ENCODE results near the gene DUSP11. TPM values are rescaled to one million over a fixed set of nuclear protein-coding genes. Genes with fewer than 3 reads are reported as not detected.
A peak's percentile ranks its signal among the peaks of the same experiment; 100 is the strongest.
"Not testable (repeated sequence)": the region's sequence is repeated elsewhere in the genome, so short reads cannot be mapped to it uniquely, and the experiment has no call there.

The DUSP11 gene
- total and polyA plus RNA-seq, 4 donors = 6.7 to 10.7 (median 9.2) TPM

DNA sequence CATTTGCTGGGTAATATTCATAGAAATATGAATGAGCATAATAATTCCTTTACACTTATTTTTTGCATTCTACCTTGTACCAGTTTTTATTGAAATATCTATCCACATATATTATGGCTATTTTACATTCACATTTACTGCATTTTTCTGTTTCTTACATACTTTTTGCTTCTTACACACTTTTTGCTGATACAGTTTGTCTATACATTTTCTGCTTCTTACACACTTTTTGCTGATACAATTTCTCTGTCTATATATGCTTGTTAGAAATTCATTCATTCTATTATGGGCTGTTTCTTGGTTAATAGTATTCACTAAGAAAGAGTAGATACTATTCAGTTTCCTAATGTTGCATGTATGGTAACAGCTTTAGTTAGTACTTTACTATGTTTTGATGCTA lies 32.0 kb upstream of the DUSP11 start:
- Histone ChIP-seq H3K9me3 (ENCODE audit: control insufficient read depth in 4 of 4, low read length in 3 of 4) (no peaks in the 10 kb centered on the region), H3K9ac (ENCODE audit: low read depth in 1 of 2, low read length in 2 of 2) (no peak overlapping the region), H3K27ac (ENCODE audit: low read depth in 1 of 2, low read length in 2 of 2) (no peak overlapping the region), H3K36me3 (ENCODE audit: control insufficient read depth in 4 of 4, insufficient read depth in 3 of 4, low read depth in 1 of 4, low read length in 3 of 4) (no peaks in the 10 kb centered on the region), H3K27me3 (ENCODE audit: control insufficient read depth in 4 of 4, insufficient read depth in 4 of 4, low read length in 3 of 4) (no peaks in the 10 kb centered on the region), H3K4me3 (ENCODE audit: low read depth in 1 of 3, low read length in 3 of 3) (no peak overlapping the region), H3K4me1 (ENCODE audit: control insufficient read depth in 4 of 4, insufficient read depth in 4 of 4, low read length in 3 of 4) (peaks cover 0 to 10% (median 5%) of the 10 kb centered on the region in 4 donors)
- no peak for DNase-seq (ENCODE audit: low spot score)
- TF ChIP-seq HNF4G (IDR thresholded peaks at IDR 0.05) (no peak), JUND (IDR thresholded peaks at IDR 0.05) (no peak), FOXA2 (IDR thresholded peaks at IDR 0.05) (no peak), ATF3 (IDR thresholded peaks at IDR 0.05) (no peak), REST (IDR thresholded peaks at IDR 0.05) (no peak), YY1 (IDR thresholded peaks at IDR 0.05) (no peak), SP1 (IDR thresholded peaks at IDR 0.05) (no peak), TAF1 (conservative IDR thresholded peaks at IDR 0.05) (no peak)

- not testable (repeated sequence) for H3K27me3 ChIP-seq (ENCODE audit: control insufficient read depth in 4 of 4, insufficient read depth in 4 of 4, low read length in 3 of 4); H3K27ac ChIP-seq (ENCODE audit: low read depth in 1 of 2, low read length in 2 of 2); H3K9me3 ChIP-seq (ENCODE audit: control insufficient read depth in 4 of 4, low read length in 3 of 4); H3K4me3 ChIP-seq (ENCODE audit: low read depth in 1 of 3, low read length in 3 of 3); H3K9ac ChIP-seq (ENCODE audit: low read depth in 1 of 2, low read length in 2 of 2); DNase-seq (ENCODE audit: low spot score); H3K4me1 ChIP-seq (ENCODE audit: control insufficient read depth in 4 of 4, insufficient read depth in 4 of 4, low read length in 3 of 4); H3K36me3 ChIP-seq (ENCODE audit: control insufficient read depth in 4 of 4, insufficient read depth in 3 of 4, low read depth in 1 of 4, low read length in 3 of 4)
- 60% methylated on average over 3 of the region's 3 CpGs for WGBS
These were observed 4.0 kb upstream of the DUSP11 start, which contains the start of gene C2orf78 for GRCh38 chr2:73783883-73784282. TSS of gene C2orf78 (plus strand) at chr2:73784183. CDS start at chr2:73784310, 127 bp downstream.

DNA sequence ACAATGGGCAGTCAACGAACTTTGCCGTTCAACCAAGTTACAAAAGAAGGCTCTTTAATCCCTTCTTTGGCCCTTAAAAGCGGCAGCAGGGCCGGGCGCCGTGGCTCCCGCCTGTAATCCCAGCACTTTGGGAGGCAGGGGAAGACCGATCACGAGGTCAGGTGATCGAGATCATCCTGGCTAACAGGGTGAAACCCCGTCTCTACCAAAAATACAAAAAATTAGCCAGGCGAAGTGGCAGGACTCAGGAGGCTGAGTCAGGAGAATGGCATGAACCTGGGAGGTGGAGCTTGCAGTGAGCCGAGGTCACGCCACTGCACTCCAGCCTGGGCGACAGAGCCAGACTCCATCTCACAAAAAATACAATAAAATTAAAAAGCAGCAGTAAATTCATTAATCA lies 3.5 kb upstream of the DUSP11 start:
- H3K9me3 ChIP-seq (ENCODE audit: control insufficient read depth in 4 of 4, low read length in 3 of 4); H3K4me3 ChIP-seq (ENCODE audit: low read depth in 1 of 3, low read length in 3 of 3); H3K36me3 ChIP-seq (ENCODE audit: control insufficient read depth in 4 of 4, insufficient read depth in 3 of 4, low read depth in 1 of 4, low read length in 3 of 4); H3K27ac ChIP-seq (ENCODE audit: low read depth in 1 of 2, low read length in 2 of 2); H3K4me1 ChIP-seq (ENCODE audit: control insufficient read depth in 4 of 4, insufficient read depth in 4 of 4, low read length in 3 of 4); H3K27me3 ChIP-seq (ENCODE audit: control insufficient read depth in 4 of 4, insufficient read depth in 4 of 4, low read length in 3 of 4); H3K9ac ChIP-seq (ENCODE audit: low read depth in 1 of 2, low read length in 2 of 2); DNase-seq (ENCODE audit: low spot score): not testable (repeated sequence)
- 88% methylated on average over 15 of the region's 15 CpGs for WGBS

DNA sequence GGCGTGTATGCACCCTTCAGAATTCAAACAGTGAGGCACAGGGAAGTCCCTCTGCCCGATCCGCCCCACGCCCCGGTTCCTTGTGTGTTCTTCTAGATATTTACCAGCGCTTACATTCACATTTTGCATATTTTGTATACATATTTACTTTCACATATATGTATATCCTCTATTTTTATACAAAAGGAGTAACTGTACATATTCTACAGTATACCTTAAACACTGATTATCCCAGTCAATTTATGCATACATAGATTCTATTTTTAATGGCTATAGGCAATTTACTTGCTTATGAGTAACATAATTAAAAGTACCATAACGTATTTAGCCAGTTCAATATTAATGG lies 307 bp upstream of the DUSP11 start:
- Histone ChIP-seq H3K9me3 (ENCODE audit: control insufficient read depth in 4 of 4, low read length in 3 of 4) (no peaks in the 10 kb centered on the region), H3K27me3 (ENCODE audit: control insufficient read depth in 4 of 4, insufficient read depth in 4 of 4, low read length in 3 of 4) (no peaks in the 10 kb centered on the region), H3K9ac (ENCODE audit: low read depth in 1 of 2, low read length in 2 of 2) (no peak overlapping the region), H3K4me1 (ENCODE audit: control insufficient read depth in 4 of 4, insufficient read depth in 4 of 4, low read length in 3 of 4) (peaks cover 0 to 13% (median 9%) of the 10 kb centered on the region in 4 donors), H3K27ac (ENCODE audit: low read depth in 1 of 2, low read length in 2 of 2) (no peak overlapping the region), H3K4me3 (ENCODE audit: low read depth in 1 of 3, low read length in 3 of 3) (no peak overlapping the region), H3K36me3 (ENCODE audit: control insufficient read depth in 4 of 4, insufficient read depth in 3 of 4, low read depth in 1 of 4, low read length in 3 of 4) (peaks cover 5 to 10% (median 7%) of the 10 kb centered on the region in 4 donors)
- 4% methylated on average over 7 of the region's 7 CpGs for WGBS
- DNase-seq (ENCODE audit: low spot score) = no peak
- TF ChIP-seq JUND (IDR thresholded peaks at IDR 0.05) = no peak
- no peak for TF ChIP-seq ATF3 (IDR thresholded peaks at IDR 0.05)

- peaks cover 0 to 13% (median 9%) of the 10 kb centered on the region in 4 donors for H3K4me1 ChIP-seq (ENCODE audit: control insufficient read depth in 4 of 4, insufficient read depth in 4 of 4, low read length in 3 of 4)
- H3K36me3 ChIP-seq (ENCODE audit: control insufficient read depth in 4 of 4, insufficient read depth in 3 of 4, low read depth in 1 of 4, low read length in 3 of 4) = peaks cover 5 to 20% (median 14%) of the 10 kb centered on the region in 4 donors
- H3K9ac ChIP-seq (ENCODE audit: low read depth in 1 of 2, low read length in 2 of 2) = peak overlapping the region; percentile 51 to 72
- not testable (repeated sequence) for DNase-seq (ENCODE audit: low spot score); H3K27ac ChIP-seq (ENCODE audit: low read depth in 1 of 2, low read length in 2 of 2); H3K27me3 ChIP-seq (ENCODE audit: control insufficient read depth in 4 of 4, insufficient read depth in 4 of 4, low read length in 3 of 4); H3K9me3 ChIP-seq (ENCODE audit: control insufficient read depth in 4 of 4, low read length in 3 of 4)
- 77% methylated on average over 18 of the region's 18 CpGs for WGBS
- peak overlapping the region; percentile 66 to 80 (median 74) for H3K4me3 ChIP-seq (ENCODE audit: low read depth in 1 of 3, low read length in 3 of 3)
These were observed 936 bp downstream of the DUSP11 start for GRCh38 chr2:73778867-73779466.
